NCI-H146 treated with DMSO at 0.1 percent for 48 hours (cell line): ENCODE data around the gene MPP4.

ENCODE experiments used
- DNase-seq: peaks from one replicate; lab custom pipeline; 2025; ENCODE audit not compliant: unreplicated experiment; lab: John Stamatoyannopoulos, UW

The MPP4 gene

GRCh38 chr2:201698588-201699226 is at the start of gene MPP4:
MPP4 (minus strand) TSS chr2:201698644; CDS start chr2:201693954, 4,690 bp downstream.
- DNase-seq, result no peak

GRCh38 chr2:201746551-201746950 is 48.1 kb upstream of the MPP4 start:
- no peak for DNase-seq

GRCh38 chr2:201735486-201735885 is 37.0 kb upstream of the MPP4 start:
- no peak for DNase-seq

- DNase-seq, result no peak
These were observed 35.7 kb upstream of the MPP4 start for GRCh38 chr2:201734111-201734510.

GRCh38 chr2:201733544-201733943 is 35.1 kb upstream of the MPP4 start:
- no peak for DNase-seq

GRCh38 chr2:201730651-201731285 is 32.3 kb upstream of the MPP4 start:
- no peak for DNase-seq

- DNase-seq, result no peak
These were observed 17.0 kb upstream of the MPP4 start for GRCh38 chr2:201715459-201715858.

- DNase-seq, result no peak
These were observed 14.3 kb upstream of the MPP4 start for GRCh38 chr2:201712726-201713125.

GRCh38 chr2:201709747-201710146 is 11.3 kb upstream of the MPP4 start:
- no peak for DNase-seq

- DNase-seq, result no peak
These were observed 10.6 kb upstream of the MPP4 start for GRCh38 chr2:201709049-201709448.

GRCh38 chr2:201707753-201708152 is 9.3 kb upstream of the MPP4 start:
- DNase-seq, result no peak

GRCh38 chr2:201707142-201707541 is 8.7 kb upstream of the MPP4 start:
- DNase-seq, result no peak

- no peak for DNase-seq
These were observed 6.1 kb upstream of the MPP4 start for GRCh38 chr2:201704536-201704935.

GRCh38 chr2:201701646-201702045 is 3.2 kb upstream of the MPP4 start:
- no peak for DNase-seq

GRCh38 chr2:201699416-201699815 is 972 bp upstream of the MPP4 start:
- no peak for DNase-seq

- no peak for DNase-seq
These were observed 545 bp downstream of the MPP4 start for GRCh38 chr2:201697899-201698298.

GRCh38 chr2:201696151-201696659 is 2.2 kb downstream of the MPP4 start:
- DNase-seq, result no peak

GRCh38 chr2:201685156-201685555 is 13.3 kb downstream of the MPP4 start:
- DNase-seq, result no peak

GRCh38 chr2:201680743-201681142 is 17.7 kb downstream of the MPP4 start:
- no peak for DNase-seq

- DNase-seq, result no peak
These were observed 20.0 kb downstream of the MPP4 start for GRCh38 chr2:201678401-201678800.

GRCh38 chr2:201675454-201675853 is 23.0 kb downstream of the MPP4 start:
- DNase-seq, result no peak

- no peak for DNase-seq
These were observed 23.6 kb downstream of the MPP4 start for GRCh38 chr2:201674794-201675193.

- DNase-seq, result no peak
These were observed 24.1 kb downstream of the MPP4 start for GRCh38 chr2:201674298-201674697.
